Upper lobe of left lung (tissue), 4 donors: Measurements from ENCODE around the gene SIAH3.

Experiments
- EP300 ChIP-seq, 4 donors: sonication (generic); formaldehyde crosslinking; IDR thresholded peaks; one replicate each; pipeline ENCODE4 v1.5.1; 2017; ENCODE audit warnings: antibody characterized with exemption in 4 of 4, control low read depth in 2 of 4
- POLR2A ChIP-seq, 4 donors: fragments of 450-650 bp; IDR thresholded peaks; one replicate each; pipeline ENCODE4 v1.5.1; 2016 to 2017; ENCODE audit warnings: antibody characterized with exemption in 4 of 4, mild to moderate bottlenecking in 2 of 4
- POLR2AphosphoS5 ChIP-seq, 2 donors: sonication (generic); formaldehyde crosslinking; IDR thresholded peaks; one replicate each; pipeline ENCODE4 v1.5.1; 2017; ENCODE audit warnings: antibody characterized with exemption in 2 of 2
- TF ChIP-seq, protein P1 (sequence below), 6 experiments: fragments of 450-650 bp in 4 of 6; fragments of 200-600 bp in 2 of 6; sonication (generic) in 2 of 6; IDR thresholded peaks; one replicate each; pipeline ENCODE4 v1.5.1; 2016 to 2019; ENCODE audit warnings: antibody characterized with exemption in 6 of 6

DNA sequence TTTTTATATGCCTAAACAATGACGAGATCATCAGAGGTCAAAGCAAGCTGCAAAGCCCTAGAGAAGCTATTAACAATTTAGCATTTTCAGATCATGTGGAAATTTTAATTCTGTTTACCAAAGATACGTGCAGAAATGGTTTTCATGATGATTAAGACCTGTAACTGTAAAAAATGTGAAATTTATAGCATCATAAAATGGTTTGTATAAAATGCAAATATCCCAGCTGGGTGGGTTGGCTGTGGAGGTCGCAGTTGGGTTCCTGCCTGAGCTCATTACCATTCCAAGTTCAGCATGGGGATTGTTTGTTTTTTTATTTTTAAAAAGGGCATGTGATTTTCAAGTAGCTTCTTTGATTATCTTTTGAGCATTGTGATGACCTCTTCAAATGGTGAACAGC lies 47.9 kb upstream of the SIAH3 start:
- TF ChIP-seq POLR2AphosphoS5 (IDR thresholded peaks at IDR 0.05) (no peak), POLR2A (IDR thresholded peaks at IDR 0.05) (no peak), EP300 (IDR thresholded peaks at IDR 0.05) (no peak)
- TF ChIP-seq, protein P1, sequence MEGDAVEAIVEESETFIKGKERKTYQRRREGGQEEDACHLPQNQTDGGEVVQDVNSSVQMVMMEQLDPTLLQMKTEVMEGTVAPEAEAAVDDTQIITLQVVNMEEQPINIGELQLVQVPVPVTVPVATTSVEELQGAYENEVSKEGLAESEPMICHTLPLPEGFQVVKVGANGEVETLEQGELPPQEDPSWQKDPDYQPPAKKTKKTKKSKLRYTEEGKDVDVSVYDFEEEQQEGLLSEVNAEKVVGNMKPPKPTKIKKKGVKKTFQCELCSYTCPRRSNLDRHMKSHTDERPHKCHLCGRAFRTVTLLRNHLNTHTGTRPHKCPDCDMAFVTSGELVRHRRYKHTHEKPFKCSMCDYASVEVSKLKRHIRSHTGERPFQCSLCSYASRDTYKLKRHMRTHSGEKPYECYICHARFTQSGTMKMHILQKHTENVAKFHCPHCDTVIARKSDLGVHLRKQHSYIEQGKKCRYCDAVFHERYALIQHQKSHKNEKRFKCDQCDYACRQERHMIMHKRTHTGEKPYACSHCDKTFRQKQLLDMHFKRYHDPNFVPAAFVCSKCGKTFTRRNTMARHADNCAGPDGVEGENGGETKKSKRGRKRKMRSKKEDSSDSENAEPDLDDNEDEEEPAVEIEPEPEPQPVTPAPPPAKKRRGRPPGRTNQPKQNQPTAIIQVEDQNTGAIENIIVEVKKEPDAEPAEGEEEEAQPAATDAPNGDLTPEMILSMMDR (IDR thresholded peaks at IDR 0.05), result no peak
